GM18868 (cell line): ENCODE measurements around the gene PAFAH1B2.

Experiments
- ATAC-seq: cut with Tn5 transposase; IDR thresholded peaks from one replicate; pipeline ENCODE4 v1.9.1; 2021; ENCODE audit warnings: mild to moderate bottlenecking, moderate library complexity; ENCODE audit not compliant: unreplicated experiment

The PAFAH1B2 gene

GRCh38 chr11:117187799-117188481 is 43.9 kb downstream of the PAFAH1B2 start:
- ATAC-seq, result no peak

- no peak for ATAC-seq
Measured at GRCh38 chr11:117188620-117189081, 44.6 kb downstream of the PAFAH1B2 start.

- peak; percentile 48 for ATAC-seq
Measured at GRCh38 chr11:117189191-117189940, 45.3 kb downstream of the PAFAH1B2 start.

- no peak for ATAC-seq
Measured at GRCh38 chr11:117189941-117190544, 46.0 kb downstream of the PAFAH1B2 start.

GRCh38 chr11:117191680-117192400 is 47.8 kb downstream of the PAFAH1B2 start:
- ATAC-seq, result no peak

- ATAC-seq, result no peak
Measured at GRCh38 chr11:117192401-117192875, 48.4 kb downstream of the PAFAH1B2 start.

GRCh38 chr11:117193130-117194020 is 49.3 kb downstream of the PAFAH1B2 start:
- no peak for ATAC-seq

GRCh38 chr11:117194267-117194666 is 50.2 kb downstream of the PAFAH1B2 start:
- no peak for ATAC-seq

GRCh38 chr11:117195258-117195657 is 51.2 kb downstream of the PAFAH1B2 start:
- no peak for ATAC-seq

GRCh38 chr11:117195761-117196160 is 51.7 kb downstream of the PAFAH1B2 start:
- no peak for ATAC-seq

GRCh38 chr11:117197006-117197405 is 52.9 kb downstream of the PAFAH1B2 start:
- ATAC-seq, result no peak

GRCh38 chr11:117197516-117198456 is 53.7 kb downstream of the PAFAH1B2 start:
- no peak for ATAC-seq

GRCh38 chr11:117198613-117199012 is 54.5 kb downstream of the PAFAH1B2 start:
- ATAC-seq, result no peak

- ATAC-seq, result no peak
Measured at GRCh38 chr11:117199053-117199915, 55.2 kb downstream of the PAFAH1B2 start, which contains the start of gene TAGLN. Gene TAGLN (plus strand): TSS chr11:117199370. CDS start chr11:117203014, 3,644 bp downstream.

GRCh38 chr11:117199916-117200812 is 56.1 kb downstream of the PAFAH1B2 start:
- no peak for ATAC-seq

- no peak for ATAC-seq
Measured at GRCh38 chr11:117200813-117201657, 56.9 kb downstream of the PAFAH1B2 start.
